NB4 (cell line): ENCODE data around the gene RAET1L.
A peak's percentile ranks its signal among the peaks of the same experiment; 100 is the strongest.
"Not testable (repeated sequence)": the region's sequence is repeated elsewhere in the genome, so short reads cannot be mapped to it uniquely, and the experiment has no call there.

Experiments used
- DNase-seq: peaks from one replicate; pipeline ENCODE4 v3.0.0; 2010; ENCODE audit warnings: low read depth
- H3K4me3 ChIP-seq: one replicate; pipeline ENCODE4 v1.5.1; 2011; ENCODE audit warnings: mild to moderate bottlenecking, low read depth, low read length, moderate library complexity
- MYC ChIP-seq: IDR thresholded peaks from 2 replicates; pipeline ENCODE4 v1.6.1; 2011; ENCODE audit warnings: low read depth, low read length
- POLR2A ChIP-seq: IDR thresholded peaks from 2 replicates; pipeline ENCODE4 v1.6.1; 2011; ENCODE audit warnings: mild to moderate bottlenecking; ENCODE audit not compliant: insufficient read length; ENCODE audit errors: extremely low read depth
- TF ChIP-seq, protein P1 (sequence below): IDR thresholded peaks from one replicate; pipeline ENCODE4 v1.5.1; 2012; ENCODE audit warnings: low read depth, low read length
- TF ChIP-seq, protein P2 (sequence below): IDR thresholded peaks from 2 replicates; pipeline ENCODE4 v1.6.1; 2011; ENCODE audit warnings: low read depth, low read length

Gene RAET1L

DNA sequence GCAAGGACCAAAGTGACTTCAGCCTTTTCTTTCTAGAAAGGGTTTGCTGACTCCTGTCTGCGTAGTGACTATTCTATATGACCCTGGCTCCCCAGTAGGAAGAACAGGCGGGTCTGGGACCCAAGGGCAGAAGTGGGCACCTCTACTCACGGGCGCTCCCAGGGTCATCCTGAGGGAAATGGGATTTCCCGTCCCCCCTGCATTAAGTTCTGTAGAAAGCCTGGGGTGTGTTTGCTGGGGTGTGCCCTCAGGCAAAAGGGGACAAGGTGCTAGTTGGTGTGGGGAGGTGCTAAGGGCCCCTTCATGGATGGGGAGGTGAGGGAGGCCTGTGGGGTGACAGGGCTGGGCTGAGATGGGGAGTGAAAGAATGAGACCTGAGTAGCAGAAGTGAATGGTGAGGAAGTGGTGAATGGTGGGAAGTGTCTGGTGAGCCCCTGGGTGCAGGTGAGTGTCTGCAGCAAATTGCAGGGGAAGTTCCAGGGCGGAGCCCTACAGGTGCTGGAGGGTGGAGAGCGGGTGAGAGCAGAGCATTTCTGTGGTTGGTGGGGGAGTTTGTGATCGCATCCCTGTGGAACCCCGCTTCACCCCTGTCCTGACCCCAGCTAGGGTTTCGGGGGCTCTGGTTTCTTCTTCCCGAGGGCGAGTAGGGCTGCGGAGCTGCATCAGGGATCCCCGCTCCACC is 21.1 kb downstream of the RAET1L start:
- H3K4me3 ChIP-seq: peak overlapping the region; percentile 37
- no peak for TF ChIP-seq MYC
- TF ChIP-seq, protein P1, sequence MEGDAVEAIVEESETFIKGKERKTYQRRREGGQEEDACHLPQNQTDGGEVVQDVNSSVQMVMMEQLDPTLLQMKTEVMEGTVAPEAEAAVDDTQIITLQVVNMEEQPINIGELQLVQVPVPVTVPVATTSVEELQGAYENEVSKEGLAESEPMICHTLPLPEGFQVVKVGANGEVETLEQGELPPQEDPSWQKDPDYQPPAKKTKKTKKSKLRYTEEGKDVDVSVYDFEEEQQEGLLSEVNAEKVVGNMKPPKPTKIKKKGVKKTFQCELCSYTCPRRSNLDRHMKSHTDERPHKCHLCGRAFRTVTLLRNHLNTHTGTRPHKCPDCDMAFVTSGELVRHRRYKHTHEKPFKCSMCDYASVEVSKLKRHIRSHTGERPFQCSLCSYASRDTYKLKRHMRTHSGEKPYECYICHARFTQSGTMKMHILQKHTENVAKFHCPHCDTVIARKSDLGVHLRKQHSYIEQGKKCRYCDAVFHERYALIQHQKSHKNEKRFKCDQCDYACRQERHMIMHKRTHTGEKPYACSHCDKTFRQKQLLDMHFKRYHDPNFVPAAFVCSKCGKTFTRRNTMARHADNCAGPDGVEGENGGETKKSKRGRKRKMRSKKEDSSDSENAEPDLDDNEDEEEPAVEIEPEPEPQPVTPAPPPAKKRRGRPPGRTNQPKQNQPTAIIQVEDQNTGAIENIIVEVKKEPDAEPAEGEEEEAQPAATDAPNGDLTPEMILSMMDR: no peak
- TF ChIP-seq POLR2A: no peak
- no peak for DNase-seq

DNA sequence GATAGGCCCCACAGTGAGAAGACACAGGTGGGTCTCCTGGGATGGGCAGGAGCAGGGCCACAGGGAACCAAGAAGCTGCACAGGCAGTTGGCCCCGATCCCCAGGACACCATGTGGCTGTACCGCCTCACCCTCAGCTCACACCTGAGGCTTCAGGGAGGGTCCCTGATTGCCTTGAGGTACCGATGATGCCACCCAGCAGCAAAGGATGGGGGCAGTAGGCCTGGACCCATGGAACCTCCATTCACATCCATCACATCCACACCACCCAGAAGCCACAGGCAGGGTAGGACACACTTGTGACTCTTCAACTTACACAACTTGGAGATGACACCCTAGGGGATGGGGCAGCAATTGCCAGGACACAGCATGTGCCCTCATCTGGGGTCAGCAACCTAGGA is 21.7 kb downstream of the RAET1L start:
- not testable (repeated sequence) for H3K4me3 ChIP-seq, DNase-seq

DNA sequence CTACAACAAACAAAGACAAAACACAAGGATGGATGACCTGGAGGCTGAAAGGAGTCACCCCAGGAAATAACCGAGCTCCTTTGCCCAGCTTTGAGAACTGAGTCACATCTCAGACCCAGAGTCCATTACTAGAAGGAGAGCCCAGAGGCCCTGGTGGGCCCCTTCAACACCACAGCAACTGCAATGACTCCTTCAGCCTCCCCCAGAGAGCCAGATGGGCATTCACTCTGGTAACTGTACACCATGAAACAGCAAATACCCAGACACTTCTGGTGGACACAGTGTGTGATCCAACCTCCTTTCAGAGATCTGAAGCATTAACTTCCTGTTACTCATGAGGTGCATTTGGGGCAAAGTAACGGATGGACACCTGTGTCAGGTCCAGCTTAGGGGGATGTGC is 22.6 kb downstream of the RAET1L start:
- H3K4me3 ChIP-seq: no peak overlapping the region
- no peak for DNase-seq
- TF ChIP-seq MYC: no peak
- TF ChIP-seq, protein P2, sequence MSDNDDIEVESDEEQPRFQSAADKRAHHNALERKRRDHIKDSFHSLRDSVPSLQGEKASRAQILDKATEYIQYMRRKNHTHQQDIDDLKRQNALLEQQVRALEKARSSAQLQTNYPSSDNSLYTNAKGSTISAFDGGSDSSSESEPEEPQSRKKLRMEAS: no peak
- TF ChIP-seq, protein P1: no peak
- no peak for TF ChIP-seq POLR2A

DNA sequence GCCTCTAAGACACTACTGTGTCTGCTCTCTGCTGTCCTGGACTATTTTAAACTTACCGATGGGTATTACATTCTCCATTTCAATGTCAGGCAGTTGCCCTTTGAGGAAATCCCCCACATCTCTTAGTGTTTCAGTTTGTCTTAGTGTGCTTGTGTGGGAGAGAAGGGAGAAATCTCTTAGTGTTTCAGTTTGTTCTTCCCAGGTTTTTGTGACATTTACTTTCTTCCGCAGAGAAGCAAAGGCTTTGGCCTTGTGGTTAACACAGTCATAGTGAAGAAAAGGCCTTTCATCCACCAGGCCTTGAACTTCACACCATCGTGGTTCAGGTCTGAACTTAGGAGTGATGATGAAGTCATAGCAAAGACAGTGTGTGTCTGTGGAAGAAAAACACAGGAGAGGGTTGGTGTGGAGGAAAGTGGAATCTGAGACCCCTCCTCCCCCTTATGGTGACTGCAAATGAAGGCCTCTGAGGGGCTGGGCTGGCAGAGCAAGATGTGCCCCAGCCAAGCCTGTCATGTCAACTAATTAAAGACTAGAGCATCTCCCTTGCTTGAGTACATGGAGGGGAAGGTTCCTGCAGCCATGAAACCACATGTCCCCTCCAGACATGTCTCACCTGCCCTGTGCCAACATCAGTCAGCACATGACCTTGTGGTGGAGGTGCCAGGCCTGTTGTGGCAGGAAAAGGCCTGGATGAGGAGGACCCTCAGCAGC is 23.9 kb downstream of the RAET1L start:
- no peak for DNase-seq
- no peak overlapping the region for H3K4me3 ChIP-seq
- TF ChIP-seq, protein P2: no peak
- TF ChIP-seq, protein P1: no peak
- TF ChIP-seq MYC: no peak
- TF ChIP-seq POLR2A: no peak

DNA sequence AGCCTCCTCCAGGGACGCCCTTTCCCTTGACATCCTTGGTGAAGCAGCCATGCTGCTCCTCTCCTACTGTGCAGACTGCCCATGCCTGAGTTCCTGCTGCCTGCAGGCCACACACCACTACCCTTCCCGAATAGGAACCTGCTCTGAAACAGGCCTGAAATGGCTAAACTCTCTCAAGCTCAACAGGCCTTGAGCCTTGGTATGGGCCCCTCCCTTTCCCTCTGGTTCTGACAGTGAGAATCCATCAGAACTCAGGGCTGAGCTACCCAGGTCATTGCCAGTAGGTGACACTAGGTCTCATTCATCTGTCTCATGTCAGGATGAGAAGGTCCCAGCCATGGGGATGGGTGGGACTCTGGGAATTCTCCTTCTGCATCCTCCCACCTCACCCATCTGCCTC is 25.7 kb downstream of the RAET1L start:
- TF ChIP-seq, protein P2: no peak
- TF ChIP-seq POLR2A: no peak
- TF ChIP-seq, protein P1: no peak
- no peak for TF ChIP-seq MYC
- H3K4me3 ChIP-seq: no peak overlapping the region
- DNase-seq: no peak

DNA sequence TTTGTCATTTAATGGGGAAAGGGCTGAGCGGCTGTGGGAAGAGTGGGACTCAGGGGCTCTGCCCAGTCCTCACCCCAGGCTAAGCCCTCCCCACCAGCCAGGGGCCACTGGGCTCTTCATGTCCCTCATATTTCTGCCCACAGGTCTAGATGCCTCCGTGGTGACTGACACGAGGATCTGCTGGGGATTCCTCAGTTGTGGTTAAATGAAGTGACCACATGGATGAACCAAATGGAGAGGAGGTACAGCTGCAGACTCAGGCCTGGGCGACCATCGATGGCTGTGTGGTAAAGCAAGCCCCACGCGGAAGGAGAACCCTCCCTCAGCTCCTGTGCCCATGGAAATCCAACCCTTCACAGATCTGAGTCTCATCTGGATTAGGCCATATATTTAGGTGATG is 29.4 kb downstream of the RAET1L start:
- no peak for DNase-seq
- no peak for TF ChIP-seq MYC
- no peak for TF ChIP-seq POLR2A
- TF ChIP-seq, protein P1: no peak
- TF ChIP-seq, protein P2: no peak
- H3K4me3 ChIP-seq: no peak overlapping the region
